Transverse colon (tissue), 4 donors: ENCODE data around the gene TMSB4X. TPM values are rescaled to one million over a fixed set of nuclear protein-coding genes. Genes with fewer than 3 reads are reported as not detected.

Experiments used
- DNase-seq: peaks from one replicate; pipeline ENCODE4 v3.0.0-alpha.2; 2019
- H3K27ac ChIP-seq, 4 donors: fragments of 200-600 bp; sonication (generic); 2 replicates each; pipeline ENCODE4 v1.5.1; 2016 to 2018; ENCODE audit warnings: inconsistent platforms in 4 of 4
- H3K27me3 ChIP-seq: fragments of 200-600 bp; sonication (generic); 2 replicates; pipeline ENCODE4 v1.5.1; 2017; ENCODE audit warnings: inconsistent platforms
- H3K36me3 ChIP-seq, 4 donors: fragments of 200-600 bp; sonication (generic); 2 replicates each; pipeline ENCODE4 v1.5.1; 2017 to 2019; ENCODE audit warnings: inconsistent platforms in 4 of 4
- H3K4me1 ChIP-seq, 4 donors: fragments of 200-600 bp; sonication (generic); 2 replicates each; pipeline ENCODE4 v1.5.1; 2017 to 2020; ENCODE audit warnings: inconsistent platforms in 4 of 4
- H3K4me3 ChIP-seq, 4 donors: fragments of 200-600 bp; sonication (generic); 1 replicate in 1 of 4; 2 replicates in 3 of 4; pipeline versions ENCODE4 v1.5.1 to v1.6.1; 2017 to 2019; ENCODE audit warnings: inconsistent platforms in 4 of 4
- H3K9me3 ChIP-seq, 2 donors: fragments of 200-600 bp; sonication (generic); 2 replicates each; pipeline ENCODE4 v1.5.1; 2017 to 2019; ENCODE audit warnings: inconsistent platforms in 2 of 2
- CTCF ChIP-seq, 5 experiments: fragments of 200-600 bp in 3 of 5; fragments of 450-650 bp in 2 of 5; sonication (generic) in 3 of 5; IDR thresholded peaks; 1 replicate in 2 of 5; 2 replicates in 3 of 5; pipeline ENCODE4 v1.5.1; 2016 to 2017; ENCODE audit warnings: antibody characterized with exemption in 5 of 5, inconsistent platforms in 3 of 5, mild to moderate bottlenecking in 2 of 5, moderate library complexity in 1 of 5
- EP300 ChIP-seq: sonication (generic); formaldehyde crosslinking; IDR thresholded peaks from one replicate; pipeline ENCODE4 v1.6.1; 2017; ENCODE audit warnings: antibody characterized with exemption, low read depth
- POLR2A ChIP-seq: fragments of 450-650 bp; IDR thresholded peaks from one replicate; pipeline ENCODE4 v1.6.1; 2016; ENCODE audit warnings: antibody characterized with exemption, mild to moderate bottlenecking, moderate library complexity
- POLR2AphosphoS5 ChIP-seq, 3 donors: sonication (generic); formaldehyde crosslinking; IDR thresholded peaks; one replicate each; pipeline ENCODE4 v1.6.1; 2016; ENCODE audit warnings: antibody characterized with exemption in 3 of 3
- WGBS, 2 donors: methylation state at CpG; one replicate each; pipeline ENCODE4 v1.1.5; 2018; ENCODE audit warnings: low coverage in 1 of 2; 5-methylcytosine and 5-hydroxymethylcytosine counted together
- in situ Hi-C, 4 donors: fragments of 200-750 bp; cut with MboI; loops; one replicate each; pipeline versions ENCODE4 v1.15.0 to v1.15.1; 2017; ENCODE audit warnings: low sequenced_read_pairs in 3 of 4, low pct_ligation_motif_present in 1 of 4, low pct_unique_long_range_greater_than_20kb in 1 of 4
- intact Hi-C: fragments of 100-400 bp; cut with DNase I; formaldehyde crosslinking; loops from one replicate; pipeline ENCODE4 v1.15.1; 2023; ENCODE audit warnings: low total_unique reads
- total RNA-seq, 4 donors: library from RNA; depleted of rRNA; stranded (reverse); fragments of >200 nt; gene quantifications; one replicate each; pipeline ENCODE4 v1.1.0, GENCODE V29; 2016

The TMSB4X gene
- total RNA-seq, 4 donors from 2014 or later, result 680 to 4,578 (median 2,996) TPM

GRCh38 chrX:12987340-12987739 lies 12.4 kb downstream of the TMSB4X start:
- Histone ChIP-seq H3K9me3 (no peaks in the 10 kb centered on the region), H3K4me1 (peaks cover 0 to 17% (median 4%) of the 10 kb centered on the region in 4 donors), H3K27me3 (no peaks in the 10 kb centered on the region), H3K36me3 (no peaks in the 10 kb centered on the region), H3K4me3 (no peak overlapping the region), H3K27ac (peak overlapping the region in 1 of 4 donors; percentile 73)
- no peak for TF ChIP-seq CTCF (IDR thresholded peaks at IDR 0.05)
- TF ChIP-seq EP300, result no peak
- no peak for TF ChIP-seq POLR2AphosphoS5 (IDR thresholded peaks at IDR 0.05)
- no peak for TF ChIP-seq POLR2A
- intact Hi-C loops (no loop called here), in situ Hi-C loops (loop anchor here in 2 of 4 donors (25.0 kb wide), 2 partner anchors 100 to 275 kb away; no protein-coding TSS in a partner anchor)
- 89% methylated on average over 6 of the region's 6 CpGs; no CpG with 5 or more reads in 1 of the 2 donors for WGBS, 2 donors
- DNase-seq, result no peak

- H3K27ac ChIP-seq, result peak overlapping the region; percentile 31 to 73 (median 61)
- no peak for DNase-seq
- intact Hi-C loops, result no loop called here
Observed at GRCh38 chrX:12987900-12988594, 13.1 kb downstream of the TMSB4X start.

GRCh38 chrX:12988797-12989196 lies 13.9 kb downstream of the TMSB4X start:
- H3K4me1 ChIP-seq, result peaks cover 0 to 26% (median 4%) of the 10 kb centered on the region in 4 donors
- in situ Hi-C loops, result loop anchor here in 2 of 4 donors (25.0 kb wide), 2 partner anchors 99 to 274 kb away; no protein-coding TSS in a partner anchor
- WGBS, 2 donors, result 20 to 49% methylated on average over 1 to 7 of the region's 7 CpGs
- no peak for DNase-seq
- no peaks in the 10 kb centered on the region for H3K9me3 ChIP-seq
- H3K27me3 ChIP-seq, result no peaks in the 10 kb centered on the region
- intact Hi-C loops, result no loop called here
- H3K27ac ChIP-seq, result peak overlapping the region; percentile 31 to 73 (median 61)
- no peak overlapping the region for H3K4me3 ChIP-seq
- no peaks in the 10 kb centered on the region for H3K36me3 ChIP-seq
- no peak for TF ChIP-seq CTCF (IDR thresholded peaks at IDR 0.05)
- TF ChIP-seq POLR2A, result no peak
- TF ChIP-seq EP300, result no peak
- TF ChIP-seq POLR2AphosphoS5 (IDR thresholded peaks at IDR 0.05), result no peak

More at GRCh38 chrX:12987900-12988594, 13.1 kb downstream of the TMSB4X start:
- Histone ChIP-seq H3K36me3 (no peaks in the 10 kb centered on the region), H3K4me1 (peaks cover 0 to 21% (median 4%) of the 10 kb centered on the region in 4 donors), H3K9me3 (no peaks in the 10 kb centered on the region), H3K27me3 (no peaks in the 10 kb centered on the region), H3K4me3 (no peak overlapping the region)
- 70 to 74% methylated on average over 6 to 8 of the region's 8 CpGs for WGBS, 2 donors
- in situ Hi-C loops, result loop anchor here in 2 of 4 donors (25.0 kb wide), 2 partner anchors 99 to 274 kb away; no protein-coding TSS in a partner anchor
- TF ChIP-seq POLR2A (no peak), EP300 (no peak), POLR2AphosphoS5 (IDR thresholded peaks at IDR 0.05) (no peak), CTCF (IDR thresholded peaks at IDR 0.05) (no peak)

GRCh38 chrX:12989461-12989860 lies 14.6 kb downstream of the TMSB4X start:
- no peak for DNase-seq
- Histone ChIP-seq H3K4me1 (peaks cover 0 to 28% (median 4%) of the 10 kb centered on the region in 4 donors), H3K27me3 (no peaks in the 10 kb centered on the region), H3K9me3 (no peaks in the 10 kb centered on the region), H3K27ac (peak overlapping the region in 2 of 4 donors; percentile 61 to 73), H3K4me3 (no peak overlapping the region), H3K36me3 (no peaks in the 10 kb centered on the region)
- in situ Hi-C loops, result loop anchor here in 2 of 4 donors (25.0 kb wide), 2 partner anchors 98 to 273 kb away; no protein-coding TSS in a partner anchor
- WGBS, 2 donors, result 50 to 80% methylated on average over 3 of the region's 3 CpGs
- TF ChIP-seq POLR2AphosphoS5 (IDR thresholded peaks at IDR 0.05) (no peak), EP300 (no peak), CTCF (IDR thresholded peaks at IDR 0.05) (no peak), POLR2A (no peak)
- intact Hi-C loops, result no loop called here
